Activated CD4-positive, alpha-beta T cell treated with anti-CD3 and anti-CD28 coated beads, Interleukin-2, amount 10 ng/mL, durations not matched to agents 7 days and 5 days (primary cell): ENCODE results near the gene FAM50A. TPM values are rescaled to one million over a fixed set of nuclear protein-coding genes. Genes with fewer than 3 reads are reported as not detected.

Experiments used
- microRNA-seq: library from miRNA; unstranded; fragments of <30 nt; microRNA quantifications from one replicate; pipeline ENCODE4 v1.2.0, GENCODE V29; 2021; ENCODE audit warnings: borderline microRNAs expressed, borderline replicate concordance
- total RNA-seq, 2 experiments: library from RNA; stranded (reverse); gene quantifications; one replicate each; pipeline ENCODE4 v1.2.3, GENCODE V29; 2021

Gene FAM50A
- total RNA-seq, 2 experiments from 2014 or later = 54.3 to 66.9 TPM

Small RNA genes within 50 kb of the gene (microRNA-seq; reads per million reads assigned to microRNA genes)
- 0.63 reads per million for gene MIR6858

Other genes starting within 250 kb of the FAM50A start
- not detected for gene OPN1MW2, start 224.4 kb upstream of the FAM50A start, total RNA-seq
- gene OPN1MW3, start 186.6 kb upstream of the FAM50A start, total RNA-seq = not detected
- not detected for gene TEX28, start 149.0 kb upstream of the FAM50A start, total RNA-seq
- 1 to 10 TPM; 4.2 to 5.2 TPM for gene TKTL1, start 148.3 kb upstream of the FAM50A start, total RNA-seq
- gene FLNA, start 69.5 kb upstream of the FAM50A start, total RNA-seq = 1,000 to 10,000 TPM; 1,440 to 1,524 TPM
- gene EMD, start 64.8 kb upstream of the FAM50A start, total RNA-seq = 10 to 100 TPM; 52.1 to 59.9 TPM
- gene RPL10, start 45.8 kb upstream of the FAM50A start, total RNA-seq = 1,000 to 10,000 TPM; 1,884 to 2,727 TPM
- 10 to 100 TPM; 21.8 to 24.3 TPM for gene DNASE1L1, start 34.9 kb upstream of the FAM50A start, total RNA-seq
- gene TAFAZZIN, start 32.6 kb upstream of the FAM50A start, total RNA-seq = 100 to 1,000 TPM in 1 of 2 experiments, 10 to 100 TPM in 1; 86.6 to 104 TPM
- gene ATP6AP1, start 15.5 kb upstream of the FAM50A start, total RNA-seq = 10 to 100 TPM; 46.1 to 46.9 TPM
- 100 to 1,000 TPM; 118 to 123 TPM for gene GDI1, start 7.0 kb upstream of the FAM50A start, total RNA-seq
- 10 to 100 TPM; 26.2 to 28.3 TPM for gene PLXNA3, start 14.1 kb downstream of the FAM50A start, total RNA-seq
- gene LAGE3, start 35.1 kb downstream of the FAM50A start, total RNA-seq = 10 to 100 TPM; 43.2 to 47.9 TPM
- gene UBL4A, start 42.5 kb downstream of the FAM50A start, total RNA-seq = 10 to 100 TPM; 46.4 to 47.3 TPM
- gene SLC10A3, start 46.5 kb downstream of the FAM50A start, total RNA-seq = 10 to 100 TPM; 21.7 to 26.0 TPM
- gene FAM3A, start 72.1 kb downstream of the FAM50A start, total RNA-seq = 10 to 100 TPM; 34.4 to 38.6 TPM
- gene G6PD, start 102.7 kb downstream of the FAM50A start, total RNA-seq = 10 to 100 TPM; 64.7 to 69.4 TPM
- 10 to 100 TPM; 41.5 to 46.0 TPM for gene IKBKG, start 103.5 kb downstream of the FAM50A start, total RNA-seq
- gene CTAG1A, start 141.0 kb downstream of the FAM50A start, total RNA-seq = not detected
- gene CTAG1B, start 175.1 kb downstream of the FAM50A start, total RNA-seq = not detected
- not detected for gene CTAG2, start 209.4 kb downstream of the FAM50A start, total RNA-seq